NCI-H526 (cell line): Measurements from ENCODE around the gene FGF3.

Experiments used
- DNase-seq, 2 experiments: peaks; one replicate each; lab custom pipeline; 2025; lab: John Stamatoyannopoulos, UW

The FGF3 gene

DNA sequence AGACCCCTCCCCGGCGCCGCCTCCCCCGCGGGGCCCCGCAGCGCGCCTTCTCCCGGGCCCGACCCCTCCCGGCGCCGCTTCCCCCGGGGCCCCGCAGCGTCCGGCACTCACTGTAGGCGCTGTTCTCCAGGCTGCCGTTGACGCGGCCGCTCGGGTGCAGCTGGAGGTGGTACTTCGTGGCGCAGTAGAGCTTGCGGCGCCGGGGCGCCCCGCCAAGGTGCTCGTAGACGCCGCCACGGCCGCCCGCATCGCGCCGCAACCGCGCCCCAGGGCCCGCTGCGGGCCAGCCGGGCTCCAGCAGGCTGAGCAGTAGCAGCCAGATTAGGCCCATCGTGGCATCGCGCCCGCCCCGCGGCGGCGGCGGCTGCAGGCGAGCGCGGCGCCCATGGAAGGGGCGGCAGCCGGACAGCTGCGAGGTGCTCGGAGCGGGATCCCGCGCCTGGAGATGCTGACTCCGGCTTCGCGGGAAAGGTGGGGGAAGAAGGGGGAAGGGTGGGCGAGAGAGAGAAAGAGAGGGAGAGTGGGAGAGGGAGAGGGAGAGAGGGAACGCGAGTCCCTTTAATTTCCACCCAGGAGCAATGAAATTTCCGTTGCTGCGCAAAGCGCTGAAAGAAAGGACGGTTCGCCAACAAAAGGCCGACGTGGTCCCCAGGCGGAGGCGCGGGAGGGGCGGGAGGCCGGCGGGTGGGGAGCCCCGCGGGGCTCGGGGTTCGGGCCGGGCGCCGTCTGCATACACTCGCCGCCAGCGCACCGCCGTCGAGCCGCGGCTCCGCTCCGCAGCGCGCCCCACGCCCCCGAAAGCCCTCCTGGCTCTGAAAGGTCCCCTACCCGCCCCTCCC, at the start of gene FGF3:
TSS of gene FGF3 (minus strand) at position 814 of the 839 bp plus-strand sequence. CDS start at position 331, 483 bp downstream.
- peak in 1 of 2 experiments; percentile 43 for DNase-seq

DNA sequence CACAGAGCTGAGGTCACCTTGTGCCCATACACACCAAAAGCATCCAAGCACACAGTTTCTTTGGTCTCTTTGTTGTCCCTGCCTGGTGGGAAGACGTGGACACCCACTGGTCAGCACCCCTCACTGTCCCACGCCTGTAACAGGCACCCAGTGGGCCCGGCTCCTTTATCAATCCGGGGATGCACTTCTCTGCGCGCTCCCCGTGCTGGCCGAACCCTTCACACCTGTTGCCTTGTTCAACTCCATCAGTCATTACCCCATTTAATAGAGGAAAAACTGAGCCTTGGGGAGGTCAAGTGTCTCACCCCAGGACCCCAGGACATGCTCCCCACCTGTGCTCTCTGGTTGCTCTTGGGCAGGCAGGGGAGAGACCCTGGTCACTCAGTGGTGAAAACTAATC, 49.7 kb upstream of the FGF3 start:
- DNase-seq = no peak

DNA sequence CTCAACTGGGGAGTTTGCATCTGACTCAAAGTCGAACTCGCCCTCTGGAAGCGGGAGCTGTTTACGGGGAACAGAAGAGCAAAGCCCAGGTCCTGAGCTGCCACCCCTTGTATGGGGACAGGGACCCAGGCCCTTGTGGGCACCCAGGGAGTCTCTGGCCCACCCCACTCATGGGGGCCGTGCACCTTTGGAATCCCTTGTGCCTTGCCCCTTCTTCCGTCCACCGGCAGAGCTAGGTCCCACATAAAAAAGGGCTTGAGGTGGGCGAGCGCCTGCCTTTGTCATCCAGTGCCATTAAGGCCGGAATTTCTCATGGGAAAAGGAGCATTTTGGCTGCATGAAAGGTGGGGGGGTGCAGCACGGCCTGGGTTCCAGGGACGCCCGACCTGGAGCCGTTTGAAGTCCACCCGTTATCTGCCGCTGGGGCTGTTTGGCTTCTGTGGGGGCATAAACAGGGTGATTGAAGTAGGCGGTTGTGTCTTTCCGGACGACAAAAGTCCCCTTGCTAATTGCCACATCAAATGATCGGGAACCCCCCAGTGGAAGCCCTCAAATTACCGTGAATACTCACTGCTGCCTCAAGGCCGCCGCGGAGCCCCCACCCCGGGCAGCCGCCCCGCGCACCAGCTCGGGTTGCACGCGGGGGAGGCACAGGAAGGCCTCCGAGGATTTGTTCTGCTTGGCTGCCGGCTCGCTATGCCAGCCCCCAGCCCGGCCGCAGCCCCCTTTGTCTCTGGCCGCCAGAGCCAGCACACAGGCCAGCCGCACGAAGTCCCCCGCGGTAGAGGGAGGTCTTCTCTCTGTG, 49.0 kb upstream of the FGF3 start:
- no peak for DNase-seq

DNA sequence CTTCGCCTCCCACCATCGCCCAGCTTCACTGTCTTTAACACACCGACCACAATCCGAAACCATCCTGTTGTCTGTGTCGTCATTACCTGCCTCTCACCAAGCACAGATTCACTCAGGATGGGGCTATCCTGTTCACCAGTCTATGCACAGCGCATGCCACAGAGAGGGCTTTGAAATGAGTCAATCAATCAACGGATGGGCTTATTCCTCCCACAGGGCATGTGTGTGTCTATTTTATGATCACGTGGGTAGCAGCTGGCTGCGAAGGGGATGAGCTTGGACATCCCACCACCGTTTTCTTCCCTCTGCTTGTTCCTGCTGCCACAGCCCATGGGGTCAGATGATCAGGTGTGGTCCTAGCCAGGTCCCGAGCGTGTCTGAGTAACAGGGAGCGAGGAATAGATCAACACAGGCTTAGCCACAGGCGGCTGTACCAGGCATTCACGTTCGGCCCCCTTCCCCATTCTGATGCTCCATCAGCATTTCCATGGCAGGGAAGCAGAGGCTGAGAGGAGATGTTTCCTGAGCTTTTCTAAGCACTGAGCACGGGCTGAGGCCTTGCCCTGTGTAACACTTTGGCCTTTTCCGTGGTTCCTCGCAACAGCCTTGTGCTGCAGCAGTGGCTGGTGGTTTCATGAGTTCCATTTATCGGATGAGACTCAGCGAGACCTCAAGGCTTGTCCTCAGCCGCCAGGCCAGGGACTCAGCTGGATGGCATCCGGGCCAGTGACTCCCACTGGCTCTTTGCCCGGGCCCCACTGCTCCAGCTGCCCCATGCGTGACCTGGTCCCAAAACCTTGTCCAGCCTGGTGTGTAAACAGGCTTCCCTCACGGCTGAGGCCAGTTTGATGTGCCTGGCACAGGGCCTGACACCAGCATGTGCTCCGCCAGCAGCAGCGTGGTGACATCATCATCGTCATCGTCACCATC, 48.1 kb upstream of the FGF3 start:
- DNase-seq = no peak

DNA sequence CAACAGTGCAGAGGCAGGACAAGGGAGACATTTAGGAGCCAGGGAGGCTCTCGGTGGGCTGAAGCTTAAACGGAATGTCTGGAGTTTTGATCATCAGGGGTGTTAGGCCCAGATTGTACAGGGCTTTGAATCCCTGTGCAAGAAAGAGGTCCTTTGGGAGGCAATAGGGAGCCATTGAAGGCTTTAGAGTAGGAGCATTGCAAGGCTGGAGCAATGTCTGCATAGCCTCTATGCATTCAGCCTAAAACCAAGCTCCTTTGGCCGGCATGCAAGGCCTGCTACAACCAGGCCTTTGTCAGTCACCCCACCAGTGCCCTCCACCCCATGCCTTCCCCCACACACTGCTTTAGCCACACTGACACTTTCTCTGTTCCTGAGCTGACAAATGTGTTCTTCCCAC, 47.4 kb upstream of the FGF3 start:
- no peak for DNase-seq

DNA sequence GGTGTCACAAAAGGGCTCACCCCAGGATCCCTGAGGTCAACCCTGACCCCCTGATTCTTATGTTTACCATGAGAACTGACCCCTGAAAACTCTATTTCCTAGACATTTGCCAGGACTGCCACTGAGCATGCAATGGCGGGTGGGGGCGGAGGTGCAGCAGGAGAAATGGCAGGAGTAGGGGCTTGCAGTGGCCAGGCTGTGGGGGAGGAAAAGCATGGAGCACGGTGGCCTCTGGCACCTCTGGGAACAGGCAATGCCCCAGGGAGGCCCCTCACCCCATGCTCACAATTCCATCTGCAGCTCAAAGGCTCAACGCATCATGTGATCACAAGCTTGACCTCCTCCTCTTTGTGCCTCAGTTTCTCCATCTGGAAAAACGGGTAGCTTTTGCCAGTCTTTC, 46.5 kb upstream of the FGF3 start:
- DNase-seq = no peak

DNA sequence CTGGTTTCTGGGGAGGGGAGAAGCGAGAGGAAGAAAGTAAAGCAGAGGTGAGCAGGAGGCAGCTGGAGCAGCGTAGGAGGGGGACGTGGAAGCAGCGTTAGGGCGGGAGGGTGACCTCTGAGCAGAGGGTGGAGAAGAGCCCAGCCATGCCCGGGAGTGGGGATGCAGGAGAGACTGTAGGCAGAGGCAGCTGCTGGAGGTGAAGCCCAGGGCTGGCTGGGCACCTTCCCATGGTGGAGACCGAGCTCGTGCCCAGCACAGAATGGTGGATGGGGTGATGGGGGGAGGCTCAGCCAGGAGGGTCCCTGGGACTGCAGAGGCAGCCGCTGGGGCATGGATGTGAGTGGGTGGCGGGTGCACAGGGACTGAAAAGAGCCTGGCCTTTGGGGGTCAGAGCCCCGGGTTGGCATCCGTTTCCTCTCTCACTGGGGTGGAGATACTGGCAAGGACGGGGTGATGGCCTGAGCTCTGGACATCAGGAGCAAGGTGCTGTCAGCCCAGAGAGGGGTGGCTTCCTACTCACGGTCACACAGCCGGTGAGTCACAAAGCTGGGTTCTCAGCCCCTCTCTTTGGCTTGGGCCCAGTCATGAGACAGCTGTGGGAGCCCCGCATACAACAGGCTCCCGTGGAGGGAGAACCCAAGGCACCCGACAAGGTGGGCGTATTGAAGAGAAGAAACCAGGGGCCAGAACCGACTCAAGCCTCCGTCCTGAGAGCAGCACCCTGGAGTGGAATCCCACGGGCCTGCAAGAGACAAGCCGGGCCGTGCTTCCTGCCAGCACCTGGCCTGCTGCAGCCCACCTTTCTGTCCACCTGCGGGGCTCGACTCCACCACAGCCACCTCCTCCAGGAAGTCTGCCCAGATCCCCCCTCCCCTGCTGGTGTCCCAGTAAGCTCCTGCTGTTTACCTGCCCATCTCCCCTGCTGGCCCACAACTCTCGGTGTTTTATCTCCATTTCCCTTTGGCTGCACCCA, 45.8 kb upstream of the FGF3 start:
- no peak for DNase-seq

DNA sequence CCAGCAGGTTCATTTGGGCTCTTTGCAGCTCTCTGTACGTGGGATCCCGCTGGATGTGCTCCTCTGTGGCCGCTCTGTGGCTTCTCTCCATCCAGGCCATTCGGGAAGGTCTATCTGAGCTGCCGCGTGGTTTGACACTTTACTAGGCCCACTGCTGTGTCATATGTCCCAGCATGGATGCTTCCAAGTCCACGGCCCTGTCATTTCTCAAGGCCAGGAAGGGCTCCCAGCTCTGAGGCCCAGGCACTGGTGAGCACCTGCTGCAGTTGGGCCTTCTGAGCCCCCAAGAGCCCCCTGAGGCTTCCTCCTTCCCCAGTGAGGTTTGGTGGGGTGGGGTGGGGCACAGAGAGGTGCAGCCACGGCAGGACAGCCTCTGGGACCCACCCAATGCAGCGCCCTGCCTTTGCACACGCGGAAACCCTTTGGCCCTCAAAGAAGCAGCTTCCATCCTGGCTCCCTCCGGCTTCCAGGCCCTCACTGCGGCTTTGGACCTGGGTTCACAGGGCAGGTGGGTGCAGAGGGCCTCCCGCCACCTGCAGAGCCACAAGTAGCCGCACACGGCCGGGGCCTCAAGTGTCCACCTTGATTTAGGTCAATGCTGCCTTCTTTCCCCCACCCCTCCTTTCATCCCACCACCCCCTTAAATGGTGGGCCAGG, 44.5 kb upstream of the FGF3 start:
- DNase-seq = no peak

- no peak for DNase-seq
These were observed 43.8 kb upstream of the FGF3 start for GRCh38 chr11:69862797-69863543.

- DNase-seq = no peak
These were observed 43.1 kb upstream of the FGF3 start for GRCh38 chr11:69862331-69862771.

- DNase-seq = no peak
These were observed 42.7 kb upstream of the FGF3 start for GRCh38 chr11:69861901-69862300.

- DNase-seq = no peak
These were observed 41.7 kb upstream of the FGF3 start for GRCh38 chr11:69860796-69861445.

DNA sequence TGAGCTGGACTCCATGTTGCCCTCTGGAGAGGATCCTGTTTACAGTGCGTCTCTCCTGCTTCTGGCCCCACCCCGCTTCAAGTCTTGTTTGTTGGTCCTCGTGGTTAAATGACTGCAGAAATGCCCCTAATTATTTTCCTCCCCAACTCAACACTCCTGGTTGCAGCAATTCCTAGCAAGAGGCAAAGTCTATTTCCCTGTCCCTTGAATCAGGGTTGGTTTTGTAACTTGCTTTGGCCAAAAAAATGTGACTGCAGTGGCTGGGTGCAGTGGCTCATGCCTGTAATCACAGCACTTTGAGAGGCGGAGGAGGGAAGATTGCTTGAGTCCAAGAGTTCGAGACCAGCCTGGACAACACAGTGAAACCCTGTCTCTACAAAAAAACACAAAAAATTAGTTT, 41.0 kb upstream of the FGF3 start:
- DNase-seq = no peak

DNA sequence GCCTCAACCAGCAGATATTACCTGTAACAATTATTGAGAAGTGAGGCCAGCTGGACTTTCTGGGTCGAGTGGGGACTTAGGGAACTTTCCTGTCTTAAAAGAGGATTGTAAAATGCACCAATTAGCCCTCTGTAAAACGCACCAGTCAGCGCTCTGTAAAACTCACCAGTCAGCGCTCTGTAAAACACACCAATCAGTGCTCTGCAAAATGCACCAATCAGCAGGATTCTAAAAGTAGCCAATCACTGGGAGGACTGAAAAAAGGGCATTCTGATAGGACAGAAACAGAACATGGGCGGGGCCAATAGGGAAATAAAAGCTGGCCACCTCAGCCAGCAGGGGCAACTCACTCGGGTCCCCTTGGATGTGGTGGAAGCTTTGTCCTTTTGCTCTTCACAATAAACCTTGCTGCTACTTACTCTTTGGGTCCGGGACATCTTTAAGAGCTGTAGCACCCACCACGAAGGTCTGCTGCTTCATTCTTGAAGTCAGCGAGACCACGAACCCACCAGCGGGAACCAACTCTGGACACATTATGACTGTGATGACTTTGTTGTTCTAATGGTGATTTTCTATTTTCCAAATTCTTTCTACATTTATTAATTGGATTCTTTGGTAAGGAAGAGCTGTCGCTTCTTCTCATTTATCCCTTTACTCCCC, 40.2 kb upstream of the FGF3 start:
- DNase-seq = no peak

DNA sequence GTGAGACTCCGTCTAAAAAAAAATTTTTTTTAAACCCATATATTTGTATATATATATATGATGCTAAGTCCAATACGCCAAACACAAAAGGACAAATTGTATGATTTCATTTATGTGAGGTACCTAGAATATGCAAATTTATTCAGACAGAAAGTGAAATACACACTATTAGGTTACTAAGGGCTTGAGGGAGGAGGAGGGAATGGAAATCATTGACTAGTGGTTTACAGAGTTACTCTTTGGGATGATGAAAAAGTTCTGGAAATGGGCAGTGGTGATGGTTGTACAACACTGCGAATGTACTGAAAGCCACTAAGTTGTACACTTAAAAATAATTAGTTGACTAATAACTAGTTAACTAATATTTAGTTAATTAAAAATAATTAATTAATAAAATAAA, 36.2 kb upstream of the FGF3 start:
- peak in 1 of 2 experiments; percentile 49 for DNase-seq

DNA sequence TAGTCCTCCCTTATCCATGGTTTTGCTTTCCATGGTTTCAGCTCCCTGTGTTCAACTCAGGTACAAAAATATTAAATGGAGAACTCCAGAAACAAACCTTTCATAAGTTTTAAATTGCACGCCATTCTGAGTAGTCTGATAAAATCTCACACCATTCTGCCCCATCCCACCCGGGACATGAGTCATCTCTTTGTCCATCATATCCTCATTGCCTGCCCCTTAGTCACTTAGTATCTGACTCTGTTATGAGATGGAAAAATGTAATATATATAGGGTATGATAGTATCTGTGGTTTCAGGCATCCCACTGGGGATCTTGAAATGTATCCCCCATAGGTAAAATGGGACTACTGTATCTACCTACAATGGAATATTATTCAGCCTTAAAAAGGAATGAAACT, 35.5 kb upstream of the FGF3 start:
- DNase-seq = no peak

GRCh38 chr11:69852056-69852455, 32.8 kb upstream of the FGF3 start:
- DNase-seq = no peak

DNA sequence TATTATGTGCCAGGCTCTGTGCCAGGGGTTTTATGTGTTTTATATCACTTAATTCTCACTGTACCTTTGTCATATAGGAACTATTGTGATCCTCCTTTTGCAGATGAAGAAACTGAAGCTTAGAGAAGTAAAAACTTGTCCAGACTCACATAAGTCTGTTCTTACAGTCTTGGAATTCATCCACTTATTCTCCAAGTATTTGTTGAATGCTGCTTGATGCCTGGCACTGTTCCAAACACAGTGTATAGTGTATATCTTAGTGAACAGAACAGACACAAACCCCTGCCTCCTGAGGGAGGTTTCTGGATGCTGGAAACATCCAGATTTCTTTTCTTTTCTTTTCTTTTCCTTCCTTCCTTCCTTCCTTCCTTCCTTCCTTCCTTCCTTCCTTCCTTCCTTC, 29.0 kb upstream of the FGF3 start:
- no peak for DNase-seq

DNA sequence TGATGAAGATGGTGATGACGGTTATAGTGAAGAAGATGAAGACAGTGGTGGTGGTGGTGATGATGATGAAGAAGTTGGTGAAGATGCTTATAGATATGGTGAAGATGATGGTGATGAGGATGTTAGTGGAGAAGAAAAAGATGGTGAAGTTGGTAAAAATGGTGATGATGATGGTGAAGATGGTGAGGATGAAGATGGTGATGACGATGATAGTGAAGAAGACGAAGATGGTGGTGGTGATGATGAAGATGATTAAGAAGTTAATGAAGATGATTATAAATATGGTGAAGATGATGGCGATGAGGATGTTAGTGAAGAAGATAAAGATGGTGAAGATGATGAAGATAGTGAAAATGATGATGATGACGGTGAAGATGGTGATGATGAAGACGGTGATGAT, 25.2 kb upstream of the FGF3 start:
- no peak for DNase-seq
